Breast epithelium (tissue), 3 donors: Measurements from ENCODE around the gene AZGP1.

Source experiments
- POLR2A ChIP-seq: fragments of 450-650 bp; IDR thresholded peaks from one replicate; pipeline ENCODE4 v1.6.1; 2016; ENCODE audit warnings: antibody characterized with exemption, mild to moderate bottlenecking, moderate library complexity
- TF ChIP-seq, protein P1 (sequence below), 3 donors: fragments of 450-650 bp; IDR thresholded peaks; one replicate each; pipeline ENCODE4 v1.5.1; 2016 to 2017; ENCODE audit warnings: antibody characterized with exemption in 3 of 3, mild to moderate bottlenecking in 3 of 3, moderate library complexity in 3 of 3

DNA sequence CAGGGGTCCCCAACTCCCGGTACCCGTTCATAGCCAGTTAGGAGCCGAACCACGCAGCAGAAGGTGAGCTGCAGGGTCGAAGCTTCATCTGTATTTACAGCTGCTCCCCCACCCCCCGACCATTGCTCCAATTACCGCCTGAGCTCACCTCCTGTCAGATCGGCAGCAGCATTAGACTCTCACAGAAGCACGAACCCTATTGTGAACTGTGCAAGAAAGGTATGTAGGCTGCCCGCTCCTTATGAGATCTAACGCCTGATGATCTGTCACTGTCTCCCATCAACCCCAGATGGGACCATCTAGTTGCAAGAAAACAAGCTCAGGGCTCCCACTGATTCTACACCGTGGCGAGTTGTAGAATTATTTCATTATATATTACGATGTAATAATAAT lies 14.6 kb upstream of the AZGP1 start:
- TF ChIP-seq, protein P1, sequence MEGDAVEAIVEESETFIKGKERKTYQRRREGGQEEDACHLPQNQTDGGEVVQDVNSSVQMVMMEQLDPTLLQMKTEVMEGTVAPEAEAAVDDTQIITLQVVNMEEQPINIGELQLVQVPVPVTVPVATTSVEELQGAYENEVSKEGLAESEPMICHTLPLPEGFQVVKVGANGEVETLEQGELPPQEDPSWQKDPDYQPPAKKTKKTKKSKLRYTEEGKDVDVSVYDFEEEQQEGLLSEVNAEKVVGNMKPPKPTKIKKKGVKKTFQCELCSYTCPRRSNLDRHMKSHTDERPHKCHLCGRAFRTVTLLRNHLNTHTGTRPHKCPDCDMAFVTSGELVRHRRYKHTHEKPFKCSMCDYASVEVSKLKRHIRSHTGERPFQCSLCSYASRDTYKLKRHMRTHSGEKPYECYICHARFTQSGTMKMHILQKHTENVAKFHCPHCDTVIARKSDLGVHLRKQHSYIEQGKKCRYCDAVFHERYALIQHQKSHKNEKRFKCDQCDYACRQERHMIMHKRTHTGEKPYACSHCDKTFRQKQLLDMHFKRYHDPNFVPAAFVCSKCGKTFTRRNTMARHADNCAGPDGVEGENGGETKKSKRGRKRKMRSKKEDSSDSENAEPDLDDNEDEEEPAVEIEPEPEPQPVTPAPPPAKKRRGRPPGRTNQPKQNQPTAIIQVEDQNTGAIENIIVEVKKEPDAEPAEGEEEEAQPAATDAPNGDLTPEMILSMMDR (IDR thresholded peaks at IDR 0.05): no peak
- no peak for TF ChIP-seq POLR2A
